ENCODE data around the gene CDH8.

Gene CDH8

GRCh38 chr16:62034231-62035114, 1.8 kb downstream of the CDH8 start:
- Histone ChIP-seq H3K27ac (ENCODE audit: low read depth in 2 of 2, low read length in 2 of 2) (no peak overlapping the region), H3K36me3 (ENCODE audit: control insufficient read depth in 2 of 2, insufficient read depth in 2 of 2, low read length in 2 of 2) (no peaks in the 10 kb centered on the region), H3K4me3 (ENCODE audit: low read length in 2 of 2) (no peak overlapping the region), H3K27me3 (ENCODE audit: control insufficient read depth in 2 of 2, insufficient read depth in 2 of 2, low read length in 2 of 2) (no peaks in the 10 kb centered on the region), H3K9me3 (ENCODE audit: control insufficient read depth in 2 of 2, low read length in 2 of 2) (peaks cover 0 to 3% of the 10 kb centered on the region in 2 donors), H3K9ac (ENCODE audit: low read depth in 1 of 2, low read length in 2 of 2) (no peak overlapping the region), H3K4me1 (ENCODE audit: control insufficient read depth in 2 of 2, insufficient read depth in 2 of 2, low read length in 2 of 2) (no peaks in the 10 kb centered on the region)

- Histone ChIP-seq H3K36me3 (ENCODE audit: control insufficient read depth in 2 of 2, insufficient read depth in 2 of 2, low read length in 2 of 2) (no peaks in the 10 kb centered on the region), H3K4me3 (ENCODE audit: low read length in 2 of 2) (no peak overlapping the region), H3K9me3 (ENCODE audit: control insufficient read depth in 2 of 2, low read length in 2 of 2) (peaks cover 0 to 3% of the 10 kb centered on the region in 2 donors), H3K27me3 (ENCODE audit: control insufficient read depth in 2 of 2, insufficient read depth in 2 of 2, low read length in 2 of 2) (no peaks in the 10 kb centered on the region), H3K4me1 (ENCODE audit: control insufficient read depth in 2 of 2, insufficient read depth in 2 of 2, low read length in 2 of 2) (no peaks in the 10 kb centered on the region), H3K27ac (ENCODE audit: low read depth in 2 of 2, low read length in 2 of 2) (no peak overlapping the region), H3K9ac (ENCODE audit: low read depth in 1 of 2, low read length in 2 of 2) (no peak overlapping the region)
Observed at GRCh38 chr16:62033065-62033464, 3.2 kb downstream of the CDH8 start.

GRCh38 chr16:62029947-62030346, 6.3 kb downstream of the CDH8 start:
- Histone ChIP-seq H3K27me3 (ENCODE audit: control insufficient read depth in 2 of 2, insufficient read depth in 2 of 2, low read length in 2 of 2) (no peaks in the 10 kb centered on the region), H3K9ac (ENCODE audit: low read depth in 1 of 2, low read length in 2 of 2) (no peak overlapping the region), H3K27ac (ENCODE audit: low read depth in 2 of 2, low read length in 2 of 2) (no peak overlapping the region), H3K36me3 (ENCODE audit: control insufficient read depth in 2 of 2, insufficient read depth in 2 of 2, low read length in 2 of 2) (no peaks in the 10 kb centered on the region), H3K4me1 (ENCODE audit: control insufficient read depth in 2 of 2, insufficient read depth in 2 of 2, low read length in 2 of 2) (no peaks in the 10 kb centered on the region), H3K4me3 (ENCODE audit: low read length in 2 of 2) (no peak overlapping the region), H3K9me3 (ENCODE audit: control insufficient read depth in 2 of 2, low read length in 2 of 2) (peaks cover 0 to 3% of the 10 kb centered on the region in 2 donors)

- Histone ChIP-seq H3K9me3 (ENCODE audit: control insufficient read depth in 2 of 2, low read length in 2 of 2) (no peaks in the 10 kb centered on the region), H3K27ac (ENCODE audit: low read depth in 2 of 2, low read length in 2 of 2) (no peak overlapping the region), H3K36me3 (ENCODE audit: control insufficient read depth in 2 of 2, insufficient read depth in 2 of 2, low read length in 2 of 2) (no peaks in the 10 kb centered on the region), H3K4me1 (ENCODE audit: control insufficient read depth in 2 of 2, insufficient read depth in 2 of 2, low read length in 2 of 2) (no peaks in the 10 kb centered on the region), H3K27me3 (ENCODE audit: control insufficient read depth in 2 of 2, insufficient read depth in 2 of 2, low read length in 2 of 2) (no peaks in the 10 kb centered on the region), H3K4me3 (ENCODE audit: low read length in 2 of 2) (no peak overlapping the region), H3K9ac (ENCODE audit: low read depth in 1 of 2, low read length in 2 of 2) (no peak overlapping the region)
Observed at GRCh38 chr16:62022688-62023087, 13.6 kb downstream of the CDH8 start.

GRCh38 chr16:62021161-62021581, 15.1 kb downstream of the CDH8 start:
- Histone ChIP-seq H3K4me1 (ENCODE audit: control insufficient read depth in 2 of 2, insufficient read depth in 2 of 2, low read length in 2 of 2) (no peaks in the 10 kb centered on the region), H3K36me3 (ENCODE audit: control insufficient read depth in 2 of 2, insufficient read depth in 2 of 2, low read length in 2 of 2) (no peaks in the 10 kb centered on the region), H3K9ac (ENCODE audit: low read depth in 1 of 2, low read length in 2 of 2) (no peak overlapping the region), H3K27ac (ENCODE audit: low read depth in 2 of 2, low read length in 2 of 2) (no peak overlapping the region), H3K27me3 (ENCODE audit: control insufficient read depth in 2 of 2, insufficient read depth in 2 of 2, low read length in 2 of 2) (no peaks in the 10 kb centered on the region), H3K4me3 (ENCODE audit: low read length in 2 of 2) (no peak overlapping the region), H3K9me3 (ENCODE audit: control insufficient read depth in 2 of 2, low read length in 2 of 2) (no peaks in the 10 kb centered on the region)

GRCh38 chr16:62020681-62021080, 15.6 kb downstream of the CDH8 start:
- Histone ChIP-seq H3K4me3 (ENCODE audit: low read length in 2 of 2) (no peak overlapping the region), H3K36me3 (ENCODE audit: control insufficient read depth in 2 of 2, insufficient read depth in 2 of 2, low read length in 2 of 2) (no peaks in the 10 kb centered on the region), H3K9ac (ENCODE audit: low read depth in 1 of 2, low read length in 2 of 2) (no peak overlapping the region), H3K9me3 (ENCODE audit: control insufficient read depth in 2 of 2, low read length in 2 of 2) (no peaks in the 10 kb centered on the region), H3K27me3 (ENCODE audit: control insufficient read depth in 2 of 2, insufficient read depth in 2 of 2, low read length in 2 of 2) (no peaks in the 10 kb centered on the region), H3K27ac (ENCODE audit: low read depth in 2 of 2, low read length in 2 of 2) (no peak overlapping the region), H3K4me1 (ENCODE audit: control insufficient read depth in 2 of 2, insufficient read depth in 2 of 2, low read length in 2 of 2) (no peaks in the 10 kb centered on the region)

GRCh38 chr16:62019851-62020250, 16.4 kb downstream of the CDH8 start:
- Histone ChIP-seq H3K4me1 (ENCODE audit: control insufficient read depth in 2 of 2, insufficient read depth in 2 of 2, low read length in 2 of 2) (no peaks in the 10 kb centered on the region), H3K27ac (ENCODE audit: low read depth in 2 of 2, low read length in 2 of 2) (no peak overlapping the region), H3K9me3 (ENCODE audit: control insufficient read depth in 2 of 2, low read length in 2 of 2) (no peaks in the 10 kb centered on the region), H3K4me3 (ENCODE audit: low read length in 2 of 2) (no peak overlapping the region), H3K36me3 (ENCODE audit: control insufficient read depth in 2 of 2, insufficient read depth in 2 of 2, low read length in 2 of 2) (no peaks in the 10 kb centered on the region), H3K9ac (ENCODE audit: low read depth in 1 of 2, low read length in 2 of 2) (no peak overlapping the region), H3K27me3 (ENCODE audit: control insufficient read depth in 2 of 2, insufficient read depth in 2 of 2, low read length in 2 of 2) (no peaks in the 10 kb centered on the region)

- no peaks in the 10 kb centered on the region for H3K36me3 ChIP-seq (ENCODE audit: control insufficient read depth in 2 of 2, insufficient read depth in 2 of 2, low read length in 2 of 2)
- no peak overlapping the region for H3K4me3 ChIP-seq (ENCODE audit: low read length in 2 of 2)
- H3K27ac ChIP-seq (ENCODE audit: low read depth in 2 of 2, low read length in 2 of 2): no peak overlapping the region
- no peaks in the 10 kb centered on the region for H3K27me3 ChIP-seq (ENCODE audit: control insufficient read depth in 2 of 2, insufficient read depth in 2 of 2, low read length in 2 of 2)
- no peaks in the 10 kb centered on the region for H3K4me1 ChIP-seq (ENCODE audit: control insufficient read depth in 2 of 2, insufficient read depth in 2 of 2, low read length in 2 of 2)
- H3K9me3 ChIP-seq (ENCODE audit: control insufficient read depth in 2 of 2, low read length in 2 of 2): no peaks in the 10 kb centered on the region
- no peak overlapping the region for H3K9ac ChIP-seq (ENCODE audit: low read depth in 1 of 2, low read length in 2 of 2)
Observed at GRCh38 chr16:62018301-62019060, 17.8 kb downstream of the CDH8 start.

GRCh38 chr16:62014319-62014923, 21.8 kb downstream of the CDH8 start:
- H3K4me1 ChIP-seq (ENCODE audit: control insufficient read depth in 2 of 2, insufficient read depth in 2 of 2, low read length in 2 of 2): no peaks in the 10 kb centered on the region

GRCh38 chr16:62010186-62010585, 26.1 kb downstream of the CDH8 start:
- Histone ChIP-seq H3K9me3 (ENCODE audit: control insufficient read depth in 2 of 2, low read length in 2 of 2) (no peaks in the 10 kb centered on the region), H3K36me3 (ENCODE audit: control insufficient read depth in 2 of 2, insufficient read depth in 2 of 2, low read length in 2 of 2) (no peaks in the 10 kb centered on the region), H3K4me1 (ENCODE audit: control insufficient read depth in 2 of 2, insufficient read depth in 2 of 2, low read length in 2 of 2) (no peaks in the 10 kb centered on the region), H3K9ac (ENCODE audit: low read depth in 1 of 2, low read length in 2 of 2) (no peak overlapping the region), H3K27me3 (ENCODE audit: control insufficient read depth in 2 of 2, insufficient read depth in 2 of 2, low read length in 2 of 2) (no peaks in the 10 kb centered on the region), H3K4me3 (ENCODE audit: low read length in 2 of 2) (no peak overlapping the region), H3K27ac (ENCODE audit: low read depth in 2 of 2, low read length in 2 of 2) (no peak overlapping the region)

More at GRCh38 chr16:62014319-62014923, 21.8 kb downstream of the CDH8 start:
- H3K9me3 ChIP-seq (ENCODE audit: control insufficient read depth in 2 of 2, low read length in 2 of 2): no peaks in the 10 kb centered on the region
- H3K27me3 ChIP-seq (ENCODE audit: control insufficient read depth in 2 of 2, insufficient read depth in 2 of 2, low read length in 2 of 2): no peaks in the 10 kb centered on the region
- H3K9ac ChIP-seq (ENCODE audit: low read depth in 1 of 2, low read length in 2 of 2): no peak overlapping the region
- H3K36me3 ChIP-seq (ENCODE audit: control insufficient read depth in 2 of 2, insufficient read depth in 2 of 2, low read length in 2 of 2): no peaks in the 10 kb centered on the region
- no peak overlapping the region for H3K27ac ChIP-seq (ENCODE audit: low read depth in 2 of 2, low read length in 2 of 2)
- H3K4me3 ChIP-seq (ENCODE audit: low read length in 2 of 2): no peak overlapping the region
